Activated CD8-positive, alpha-beta T cell treated with anti-CD3 and anti-CD28 coated beads for 36 hours (primary cell): ENCODE measurements around the gene TEX54. TPM values are rescaled to one million over a fixed set of nuclear protein-coding genes. Genes with fewer than 3 reads are reported as not detected.
A peak's percentile ranks its signal among the peaks of the same experiment; 100 is the strongest.

Source experiments
- ATAC-seq: fragments of 200-7000 bp; cut with Tn5 transposase; one replicate; pipeline ENCODE4 v1.10.0; 2021; ENCODE audit warnings: mild to moderate bottlenecking, moderate library complexity
- CTCF ChIA-PET: fragments of 350-600 bp; sonication (Branson Sonifier 250); formaldehyde crosslinking; loops from one replicate; lab custom pipeline; 2021; ENCODE audit warnings: antibody characterized with exemption; lab: Charles Lee
- POLR2A ChIA-PET: fragments of 350-600 bp; sonication (Branson Sonifier 250); formaldehyde crosslinking; loops from one replicate; lab custom pipeline; 2021; ENCODE audit warnings: antibody characterized with exemption; lab: Charles Lee
- DNase-seq: peaks from one replicate; pipeline ENCODE4 v3.0.0-alpha.2; 2020
- H3K27ac Mint-ChIP-seq: one replicate; pipeline ENCODE4 v1.8.0; 2021; ENCODE audit warnings: mild to moderate bottlenecking, mixed read lengths
- H3K27me3 Mint-ChIP-seq: one replicate; pipeline ENCODE4 v1.8.0; 2021; ENCODE audit warnings: mixed read lengths
- H3K36me3 Mint-ChIP-seq: one replicate; pipeline ENCODE4 v1.8.0; 2021; ENCODE audit warnings: low read depth, mixed read lengths
- H3K4me1 Mint-ChIP-seq: one replicate; pipeline ENCODE4 v1.8.0; 2021; ENCODE audit warnings: low read depth, mixed read lengths
- H3K4me3 Mint-ChIP-seq: one replicate; pipeline ENCODE4 v1.8.0; 2021; ENCODE audit warnings: mild to moderate bottlenecking, moderate library complexity, mixed read lengths
- H3K9me3 Mint-ChIP-seq: one replicate; pipeline ENCODE4 v1.8.0; 2021; ENCODE audit warnings: mixed read lengths
- CTCF ChIP-seq: fragments of 200-600 bp; IDR thresholded peaks from one replicate; pipeline ENCODE4 v1.8.0; 2022; ENCODE audit warnings: antibody characterized with exemption, mild to moderate bottlenecking
- intact Hi-C: fragments of 100-400 bp; cut with micrococcal nuclease; formaldehyde crosslinking; loops from one replicate; pipeline ENCODE4 v1.10.0; 2022
- total RNA-seq, 2 experiments: library from RNA; stranded (reverse); gene quantifications; one replicate each; pipeline ENCODE4 v1.2.3, GENCODE V29; 2021

The TEX54 gene
- total RNA-seq, 2 experiments from 2014 or later: not detected

GRCh38 chr11:62858201-62858600 is 25.6 kb upstream of the TEX54 start:
- no peak for TF ChIP-seq CTCF
- ChIA-PET POLR2A (interaction anchor here (0.7 to 13.1 kb wide), 7 partner anchors 19 to 246 kb away, joined by 3 to 997 read pairs (median 3); partner anchors contain the start of genes POLR2G, SLC3A2, STX5 and TEX54), CTCF (interaction anchor here (1.0 to 1.7 kb wide), 3 partner anchors 23 to 72 kb away, joined by 3 to 11 read pairs (median 5); partner anchors contain the start of genes SLC3A2 and STX5)
- Mint-ChIP-seq H3K4me3 (peak overlapping the region; percentile 95), H3K36me3 (peaks cover 56% of the 10 kb centered on the region), H3K27ac (peak overlapping the region; percentile 25), H3K4me1 (peaks cover 48% of the 10 kb centered on the region), H3K27me3 (no peaks in the 10 kb centered on the region), H3K9me3 (no peaks in the 10 kb centered on the region)
- DNase-seq (no peak), ATAC-seq (no peak)
- intact Hi-C loops: no loop called here

GRCh38 chr11:62857541-62857982 is 24.9 kb upstream of the TEX54 start:
- intact Hi-C loops: no loop called here
- H3K27ac Mint-ChIP-seq: peak overlapping the region; percentile 95
- TF ChIP-seq CTCF: no peak
- no peaks in the 10 kb centered on the region for H3K27me3 Mint-ChIP-seq
- DNase-seq (no peak), ATAC-seq (no peak)
- H3K36me3 Mint-ChIP-seq: peaks cover 62% of the 10 kb centered on the region
- POLR2A ChIA-PET: interaction anchor here (0.7 to 13.1 kb wide), 10 partner anchors 18 to 246 kb away, joined by 3 to 997 read pairs (median 20); partner anchors contain the start of genes HNRNPUL2, NXF1, POLR2G and SLC3A2
- H3K9me3 Mint-ChIP-seq: no peaks in the 10 kb centered on the region
- CTCF ChIA-PET: interaction anchor here (1.0 to 1.7 kb wide), 3 partner anchors 24 to 71 kb away, joined by 3 to 11 read pairs (median 5); partner anchors contain the start of genes SLC3A2 and STX5
- H3K4me3 Mint-ChIP-seq: peak overlapping the region; percentile 95
- peaks cover 51% of the 10 kb centered on the region for H3K4me1 Mint-ChIP-seq

GRCh38 chr11:62856333-62856895 is 23.8 kb upstream of the TEX54 start:
- DNase-seq (no peak), ATAC-seq (no peak)
- intact Hi-C loops: no loop called here
- POLR2A ChIA-PET: interaction anchor here (0.7 to 13.1 kb wide), 34 partner anchors 8 to 301 kb away, joined by 3 to 997 read pairs (median 14); partner anchors contain the start of genes C11orf98, CSKMT, EML3 and HNRNPUL2
- no peaks in the 10 kb centered on the region for H3K27me3 Mint-ChIP-seq
- H3K27ac Mint-ChIP-seq: peak overlapping the region; percentile 95
- peak overlapping the region; percentile 95 for H3K4me3 Mint-ChIP-seq
- peaks cover 73% of the 10 kb centered on the region for H3K36me3 Mint-ChIP-seq
- CTCF ChIA-PET: interaction anchor here (0.6 to 2.1 kb wide), 11 partner anchors 9 to 86 kb away, joined by 3 to 12 read pairs (median 3); partner anchors contain the start of genes SLC3A2 and TAF6L
- peaks cover 53% of the 10 kb centered on the region for H3K4me1 Mint-ChIP-seq
- no peaks in the 10 kb centered on the region for H3K9me3 Mint-ChIP-seq
- no peak for TF ChIP-seq CTCF

- DNase-seq: peak; percentile 98
- Mint-ChIP-seq H3K36me3 (peaks cover 75% of the 10 kb centered on the region), H3K27me3 (no peaks in the 10 kb centered on the region), H3K27ac (peak overlapping the region; percentile 95), H3K9me3 (no peaks in the 10 kb centered on the region), H3K4me3 (peak overlapping the region; percentile 95), H3K4me1 (peaks cover 46% of the 10 kb centered on the region)
- no peak for TF ChIP-seq CTCF
- ATAC-seq: peak; percentile 89
- ChIA-PET POLR2A (interaction anchor here (0.6 to 13.1 kb wide), 51 partner anchors 9 to 302 kb away, joined by 3 to 997 read pairs (median 6); partner anchors contain the start of genes B3GAT3, BSCL2, C11orf98 and CSKMT), CTCF (interaction anchor here (0.6 to 2.1 kb wide), 9 partner anchors 10 to 85 kb away, joined by 3 to 12 read pairs (median 3); partner anchors contain the start of genes SLC3A2, TAF6L and WDR74)
- intact Hi-C loops: loop anchor here (1.0 kb wide), 1 partner anchor 26 kb away; no protein-coding TSS in a partner anchor
Observed at GRCh38 chr11:62855571-62856332, 23.1 kb upstream of the TEX54 start.
